ENCODE results near the gene TCF4. TPM values are rescaled to one million over a fixed set of nuclear protein-coding genes. Genes with fewer than 3 reads are reported as not detected.

Gene TCF4
- total RNA-seq, 4 donors from 2014 or later: 60.9 to 98.4 (median 83.4) TPM

GRCh38 chr18:55398858-55399257, 189.1 kb downstream of the TCF4 start:
- H3K4me3 ChIP-seq (ENCODE audit: low read depth, poor library complexity, severe bottlenecking): no peak overlapping the region
- TF ChIP-seq CTCF (IDR thresholded peaks at IDR 0.05): no peak
- no peak for TF ChIP-seq POLR2A (IDR thresholded peaks at IDR 0.05)
- 58% methylated on average over 6 of the region's 6 CpGs for WGBS, 2 donors
- intact Hi-C loops (cut with DNase I; ENCODE audit: low total_unique reads): no loop called here
- DNase-seq (ENCODE audit: low spot score in 2 of 2): no peak

- WGBS, 2 donors: 31 to 81% methylated on average over 2 of the region's 2 CpGs
- intact Hi-C loops (cut with DNase I; ENCODE audit: low total_unique reads): no loop called here
- TF ChIP-seq CTCF (IDR thresholded peaks at IDR 0.05) (no peak), POLR2A (IDR thresholded peaks at IDR 0.05) (no peak)
- no peak overlapping the region for H3K4me3 ChIP-seq (ENCODE audit: low read depth, poor library complexity, severe bottlenecking)
- DNase-seq (ENCODE audit: low spot score in 2 of 2): no peak
These were observed 191.0 kb downstream of the TCF4 start for GRCh38 chr18:55396979-55397378.

- WGBS, 2 donors: 92 to 93% methylated on average over 3 of the region's 3 CpGs
- no peak overlapping the region for H3K4me3 ChIP-seq (ENCODE audit: low read depth, poor library complexity, severe bottlenecking)
- no peak for DNase-seq (ENCODE audit: low spot score in 2 of 2)
- TF ChIP-seq POLR2A (IDR thresholded peaks at IDR 0.05): no peak
- no peak for TF ChIP-seq CTCF (IDR thresholded peaks at IDR 0.05)
- intact Hi-C loops (cut with DNase I; ENCODE audit: low total_unique reads): no loop called here
These were observed 191.6 kb downstream of the TCF4 start for GRCh38 chr18:55396267-55396905.

GRCh38 chr18:55395799-55396198, 192.2 kb downstream of the TCF4 start:
- intact Hi-C loops (cut with DNase I; ENCODE audit: low total_unique reads): no loop called here
- TF ChIP-seq CTCF (IDR thresholded peaks at IDR 0.05): no peak
- TF ChIP-seq POLR2A (IDR thresholded peaks at IDR 0.05): no peak
- no peak overlapping the region for H3K4me3 ChIP-seq (ENCODE audit: low read depth, poor library complexity, severe bottlenecking)
- DNase-seq (ENCODE audit: low spot score in 2 of 2): no peak
- 64 to 80% methylated on average over 6 of the region's 6 CpGs for WGBS, 2 donors

GRCh38 chr18:55390898-55391297, 197.1 kb downstream of the TCF4 start:
- TF ChIP-seq CTCF (IDR thresholded peaks at IDR 0.05) (no peak), POLR2A (IDR thresholded peaks at IDR 0.05) (no peak)
- 84% methylated on average over 4 of the region's 4 CpGs for WGBS, 2 donors
- intact Hi-C loops (cut with DNase I; ENCODE audit: low total_unique reads): no loop called here

More at GRCh38 chr18:55390898-55391297, 197.1 kb downstream of the TCF4 start:
- no peak overlapping the region for H3K4me3 ChIP-seq (ENCODE audit: low read depth, poor library complexity, severe bottlenecking)
- DNase-seq (ENCODE audit: low spot score in 2 of 2): no peak
